Fibroblast of pulmonary artery (primary cell): ENCODE measurements around the gene MYL7.

Experiments used
- DNase-seq: peaks from one replicate; pipeline ENCODE4 v3.0.0-alpha.2; 2010; ENCODE audit warnings: low read depth
- H3K4me3 ChIP-seq: replicated peaks from 2 replicates; pipeline ENCODE4 v1.5.1; 2011; ENCODE audit warnings: low read depth, mild to moderate bottlenecking, control low read depth, low read length, moderate library complexity
- TF ChIP-seq, protein P1 (sequence below): IDR thresholded peaks from 2 replicates; pipeline ENCODE4 v1.5.1; 2011; ENCODE audit warnings: mild to moderate bottlenecking, control low read depth, low read length, inconsistent platforms; ENCODE audit errors: missing control alignments

Gene MYL7

DNA sequence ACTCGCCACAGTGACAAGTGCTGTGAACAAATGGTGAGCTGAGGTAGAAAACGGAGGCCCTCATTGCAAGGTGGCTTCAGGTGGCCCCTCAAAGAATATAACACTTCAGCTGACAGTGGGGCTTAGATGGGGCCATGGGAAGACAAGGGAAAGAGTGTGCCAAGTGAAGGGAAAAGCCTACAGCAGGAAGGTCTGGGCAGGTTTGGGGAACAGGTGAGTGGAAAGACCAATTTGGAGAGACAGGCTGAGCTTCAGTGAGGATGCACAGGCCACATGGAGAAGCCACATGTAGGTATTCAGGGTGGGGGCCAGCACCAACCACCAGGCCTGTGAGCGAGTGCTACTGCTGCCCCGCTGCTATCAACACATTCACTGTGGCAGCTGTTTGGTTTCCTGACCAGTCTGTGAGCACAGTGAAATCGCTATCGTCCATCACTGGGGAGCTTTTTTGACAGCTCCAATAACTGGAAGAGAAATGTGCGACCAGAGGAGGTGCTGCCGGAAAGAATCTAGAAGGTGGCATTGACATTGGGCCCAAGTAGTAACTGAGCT lies 21.2 kb downstream of the MYL7 start:
- H3K4me3 ChIP-seq, result no peak overlapping the region
- TF ChIP-seq, protein P1, sequence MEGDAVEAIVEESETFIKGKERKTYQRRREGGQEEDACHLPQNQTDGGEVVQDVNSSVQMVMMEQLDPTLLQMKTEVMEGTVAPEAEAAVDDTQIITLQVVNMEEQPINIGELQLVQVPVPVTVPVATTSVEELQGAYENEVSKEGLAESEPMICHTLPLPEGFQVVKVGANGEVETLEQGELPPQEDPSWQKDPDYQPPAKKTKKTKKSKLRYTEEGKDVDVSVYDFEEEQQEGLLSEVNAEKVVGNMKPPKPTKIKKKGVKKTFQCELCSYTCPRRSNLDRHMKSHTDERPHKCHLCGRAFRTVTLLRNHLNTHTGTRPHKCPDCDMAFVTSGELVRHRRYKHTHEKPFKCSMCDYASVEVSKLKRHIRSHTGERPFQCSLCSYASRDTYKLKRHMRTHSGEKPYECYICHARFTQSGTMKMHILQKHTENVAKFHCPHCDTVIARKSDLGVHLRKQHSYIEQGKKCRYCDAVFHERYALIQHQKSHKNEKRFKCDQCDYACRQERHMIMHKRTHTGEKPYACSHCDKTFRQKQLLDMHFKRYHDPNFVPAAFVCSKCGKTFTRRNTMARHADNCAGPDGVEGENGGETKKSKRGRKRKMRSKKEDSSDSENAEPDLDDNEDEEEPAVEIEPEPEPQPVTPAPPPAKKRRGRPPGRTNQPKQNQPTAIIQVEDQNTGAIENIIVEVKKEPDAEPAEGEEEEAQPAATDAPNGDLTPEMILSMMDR, result no peak
- DNase-seq, result no peak

DNA sequence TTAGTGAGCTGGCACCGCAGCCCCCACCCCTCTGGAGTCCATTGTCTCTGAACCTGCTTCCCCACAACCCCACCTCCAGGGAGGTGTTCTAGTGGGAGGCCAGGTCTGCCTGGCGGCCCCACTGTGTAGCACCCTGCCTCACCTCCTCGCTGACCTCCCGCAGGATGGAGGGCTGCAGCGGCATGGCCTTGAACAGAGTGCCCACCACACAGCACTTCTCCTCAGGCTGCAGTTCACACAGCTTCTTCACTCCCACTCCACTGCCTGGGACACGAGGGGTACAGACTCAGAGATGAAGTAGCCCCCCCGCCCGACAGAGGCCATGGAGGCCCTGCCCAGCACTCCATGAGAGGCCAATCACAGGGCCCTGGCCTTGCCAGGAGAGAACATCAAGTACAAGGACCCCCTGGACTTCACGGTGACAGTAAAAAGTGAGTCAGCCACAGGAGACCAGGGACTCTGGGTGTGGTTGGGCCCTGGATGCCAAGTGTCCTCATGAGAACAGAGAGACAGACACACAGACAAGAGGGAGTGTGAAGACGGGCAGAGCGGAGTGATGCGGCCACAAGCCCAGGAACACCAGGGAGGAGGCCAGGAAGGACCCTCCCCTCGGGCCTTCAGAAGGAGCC lies 23.2 kb downstream of the MYL7 start:
- DNase-seq, result no peak
- no peak overlapping the region for H3K4me3 ChIP-seq
- TF ChIP-seq, protein P1, result no peak

DNA sequence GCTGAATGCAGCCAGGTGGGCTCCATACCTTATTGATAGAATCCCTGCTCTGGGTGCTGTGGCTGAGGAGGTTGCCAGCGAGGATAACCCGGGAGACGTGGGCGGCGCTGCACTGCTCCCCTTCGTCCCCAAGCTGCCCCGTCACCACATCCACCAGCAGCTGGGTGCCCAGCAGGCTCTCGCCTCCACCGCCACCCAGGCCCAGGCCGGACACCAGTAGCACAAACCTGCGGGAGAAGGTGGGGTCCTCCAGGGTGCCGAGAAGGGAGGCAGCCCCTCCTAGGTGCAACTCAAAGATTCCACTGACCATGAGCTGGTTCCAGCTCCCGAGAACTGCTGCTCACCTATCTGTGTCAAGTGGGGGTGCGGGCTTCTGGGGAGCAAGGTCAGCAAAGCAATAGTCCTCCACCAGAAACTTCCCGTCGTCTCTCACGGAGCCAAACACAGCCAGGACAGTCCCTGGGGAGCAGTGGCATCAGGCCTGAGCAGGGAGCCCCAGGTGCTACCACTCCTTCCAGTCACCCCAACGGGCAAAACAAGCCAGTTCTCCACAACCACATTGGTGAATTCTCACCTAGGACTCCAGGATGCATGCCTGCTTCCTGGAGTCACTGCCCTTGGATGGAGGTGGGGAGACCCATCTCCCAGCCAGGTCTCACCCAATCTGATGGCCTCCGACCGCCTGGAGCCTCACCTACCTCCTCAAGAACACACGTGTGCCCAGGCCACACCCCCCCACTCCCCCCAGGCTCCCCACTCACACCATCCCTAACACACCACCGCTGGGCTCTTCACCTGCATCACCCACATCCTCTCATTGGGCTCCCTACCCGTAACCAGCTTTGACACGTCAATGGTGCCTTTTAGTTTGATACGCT lies 24.1 kb downstream of the MYL7 start:
- no peak for DNase-seq

DNA sequence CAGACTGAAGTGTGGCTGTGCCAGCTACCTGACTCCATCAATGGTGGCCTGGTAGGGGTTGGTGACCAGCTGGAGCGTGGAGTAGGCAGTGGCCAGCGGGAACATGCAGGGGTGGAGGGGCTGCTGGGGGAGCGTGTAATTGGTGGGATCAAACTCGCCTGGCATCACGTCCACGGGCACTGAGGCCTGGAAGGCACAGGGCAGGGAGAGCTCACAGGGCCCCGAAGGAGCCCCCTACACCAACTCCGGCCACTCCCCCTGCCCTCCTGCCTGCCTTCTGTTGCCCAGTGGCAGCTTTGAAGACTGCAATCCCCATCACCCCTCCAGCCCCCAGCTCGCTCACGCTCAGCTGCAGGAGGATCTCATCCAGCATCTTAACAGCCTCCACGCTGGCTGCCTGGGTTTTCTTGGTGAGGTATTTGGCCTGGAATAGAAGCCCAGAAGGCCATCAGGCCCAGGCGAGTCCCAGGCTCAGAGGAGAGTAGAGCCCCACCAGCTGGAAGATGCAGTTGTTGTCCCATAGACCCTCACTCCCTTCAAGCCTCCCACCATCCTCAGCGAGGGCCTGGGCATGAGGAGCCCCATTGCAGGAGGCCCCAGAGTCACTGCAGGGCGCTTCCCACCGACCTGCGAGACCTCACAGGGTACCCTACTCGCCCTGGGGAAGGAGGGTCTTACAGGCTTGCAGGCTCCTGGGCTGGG lies 24.9 kb downstream of the MYL7 start:
- no peak for DNase-seq
- TF ChIP-seq, protein P1, result no peak
- no peak overlapping the region for H3K4me3 ChIP-seq

More for the DNA sequence above, 24.1 kb downstream of the MYL7 start:
- H3K4me3 ChIP-seq, result no peak overlapping the region
- TF ChIP-seq, protein P1, result no peak

DNA sequence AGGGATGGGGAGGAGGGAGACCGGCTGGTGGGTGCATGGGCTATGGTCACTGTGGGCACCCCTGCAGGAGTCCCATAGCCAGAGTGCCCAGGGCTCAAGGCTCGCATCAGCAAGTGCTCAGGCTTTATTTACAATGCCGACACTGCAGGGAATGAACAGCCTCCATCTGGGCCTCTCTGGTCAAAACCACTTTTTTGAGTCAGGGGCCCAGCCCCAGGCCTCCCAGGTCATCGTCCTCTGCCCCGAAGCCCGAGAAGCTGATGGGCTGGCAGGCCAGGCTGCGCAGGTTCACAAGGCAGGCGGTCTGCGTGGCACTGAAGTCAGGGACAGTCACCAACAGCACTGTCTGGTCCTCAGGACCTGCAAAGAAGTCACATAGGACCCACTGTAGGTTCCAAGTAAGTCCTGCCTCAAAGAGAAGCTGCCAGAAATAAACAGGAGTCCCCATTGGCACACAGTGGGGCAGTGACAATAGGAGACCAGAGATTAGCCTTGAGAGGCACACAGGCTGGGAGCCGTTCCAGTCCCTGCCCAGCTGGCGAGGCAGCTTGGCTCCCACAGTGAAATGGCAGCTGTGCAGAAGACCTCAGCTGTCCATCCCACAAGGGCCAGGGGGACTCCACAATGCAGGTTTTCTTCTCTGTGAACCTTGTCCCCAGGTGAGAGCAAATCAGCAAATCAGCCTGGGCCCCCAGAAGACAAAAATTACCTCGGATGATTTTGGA lies 26.4 kb downstream of the MYL7 start:
- H3K4me3 ChIP-seq, result no peak overlapping the region
- TF ChIP-seq, protein P1, result no peak
- DNase-seq, result no peak

DNA sequence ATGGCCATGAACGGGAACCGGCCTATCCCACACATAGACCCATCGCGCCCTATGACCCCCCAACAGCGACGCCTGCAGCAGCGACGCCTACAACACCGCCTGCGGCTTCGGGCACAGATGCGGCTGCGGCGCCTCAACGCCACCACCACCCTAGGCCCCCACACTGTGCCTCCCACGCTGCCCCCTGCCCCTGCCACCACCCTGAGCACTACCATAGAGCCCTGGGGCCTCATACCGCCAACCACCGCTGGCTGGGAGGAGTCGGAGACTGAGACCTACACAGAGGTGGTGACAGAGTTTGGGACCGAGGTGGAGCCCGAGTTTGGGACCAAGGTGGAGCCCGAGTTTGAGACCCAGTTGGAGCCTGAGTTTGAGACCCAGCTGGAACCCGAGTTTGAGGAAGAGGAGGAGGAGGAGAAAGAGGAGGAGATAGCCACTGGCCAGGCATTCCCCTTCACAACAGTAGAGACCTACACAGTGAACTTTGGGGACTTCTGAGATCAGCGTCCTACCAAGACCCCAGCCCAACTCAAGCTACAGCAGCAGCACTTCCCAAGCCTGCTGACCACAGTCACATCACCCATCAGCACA lies 27.3 kb downstream of the MYL7 start:
- no peak for DNase-seq
- TF ChIP-seq, protein P1, result no peak
- H3K4me3 ChIP-seq, result no peak overlapping the region
